Left renal cortex interstitium (tissue), 4 donors: Measurements from ENCODE around the gene COL6A1. TPM values are rescaled to one million over a fixed set of nuclear protein-coding genes. Genes with fewer than 3 reads are reported as not detected.

Source experiments
- DNase-seq, 4 donors: peaks; one replicate each; pipeline ENCODE4 v3.0.0-alpha.2; 2013; ENCODE audit warnings: low read depth in 4 of 4, low spot score in 2 of 4, missing footprints in 1 of 4
- polyA plus RNA-seq, 4 donors: library from polyadenylated mRNA; unstranded; fragments of 120-200 nt; gene quantifications; one replicate each; pipeline ENCODE4 v1.2.1, GENCODE V29; 2013; ENCODE audit not compliant: insufficient read length in 4 of 4

The COL6A1 gene
- polyA plus RNA-seq, 4 donors: 218 to 378 (median 313) TPM

DNA sequence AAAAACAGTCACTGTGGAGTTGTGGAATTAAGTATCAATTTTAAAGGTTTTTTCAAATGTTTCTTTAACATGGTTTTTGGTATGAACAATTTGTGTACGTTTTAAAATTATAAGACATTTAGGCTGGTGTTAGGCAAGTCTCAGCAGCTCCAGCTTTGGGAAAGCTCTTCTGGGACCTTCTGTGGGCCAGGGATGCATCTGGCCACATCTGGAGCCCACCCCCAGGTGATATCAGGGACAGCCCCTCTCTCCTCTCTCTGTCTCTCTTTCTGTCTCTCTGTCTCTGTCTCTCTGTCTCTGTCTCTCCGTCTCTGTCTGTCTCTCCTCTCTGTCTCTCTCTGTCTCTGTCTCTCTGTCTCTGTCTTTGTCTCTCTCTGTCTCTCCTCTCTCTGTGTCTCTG, 1.3 kb upstream of the COL6A1 start:
- no peak for DNase-seq

GRCh38 chr21:45980697-45981096, 873 bp upstream of the COL6A1 start:
- DNase-seq: no peak

DNA sequence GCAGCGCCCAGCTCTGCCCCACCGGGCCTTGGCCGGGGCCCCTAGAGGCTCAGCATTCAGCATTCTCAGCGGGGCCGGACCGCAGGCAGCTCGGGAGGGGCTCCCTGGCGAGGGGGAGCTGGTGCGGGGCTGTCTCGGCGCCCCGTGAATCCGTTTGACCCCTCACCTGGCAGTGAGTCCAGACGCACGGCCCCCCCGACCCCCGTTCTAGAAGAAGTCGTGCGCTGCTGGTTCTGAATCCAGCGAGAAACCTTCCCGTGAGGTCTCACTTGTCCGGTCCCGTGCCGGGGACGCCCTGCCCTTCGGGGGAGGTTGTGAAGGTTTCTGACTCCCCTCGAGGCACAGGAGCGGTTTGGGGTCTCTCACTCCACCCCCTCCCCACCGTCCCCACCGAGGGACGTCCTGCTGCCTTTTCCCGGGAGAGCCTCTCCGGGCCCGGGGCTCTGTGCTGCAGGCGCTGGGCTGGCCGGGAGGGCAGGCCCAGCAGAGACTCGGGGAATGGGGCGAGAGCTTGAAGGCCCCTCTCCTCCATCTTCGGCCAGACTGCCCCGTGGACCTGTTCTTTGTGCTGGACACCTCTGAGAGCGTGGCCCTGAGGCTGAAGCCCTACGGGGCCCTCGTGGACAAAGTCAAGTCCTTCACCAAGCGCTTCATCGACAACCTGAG, 655 bp downstream of the COL6A1 start:
- DNase-seq: no peak

DNA sequence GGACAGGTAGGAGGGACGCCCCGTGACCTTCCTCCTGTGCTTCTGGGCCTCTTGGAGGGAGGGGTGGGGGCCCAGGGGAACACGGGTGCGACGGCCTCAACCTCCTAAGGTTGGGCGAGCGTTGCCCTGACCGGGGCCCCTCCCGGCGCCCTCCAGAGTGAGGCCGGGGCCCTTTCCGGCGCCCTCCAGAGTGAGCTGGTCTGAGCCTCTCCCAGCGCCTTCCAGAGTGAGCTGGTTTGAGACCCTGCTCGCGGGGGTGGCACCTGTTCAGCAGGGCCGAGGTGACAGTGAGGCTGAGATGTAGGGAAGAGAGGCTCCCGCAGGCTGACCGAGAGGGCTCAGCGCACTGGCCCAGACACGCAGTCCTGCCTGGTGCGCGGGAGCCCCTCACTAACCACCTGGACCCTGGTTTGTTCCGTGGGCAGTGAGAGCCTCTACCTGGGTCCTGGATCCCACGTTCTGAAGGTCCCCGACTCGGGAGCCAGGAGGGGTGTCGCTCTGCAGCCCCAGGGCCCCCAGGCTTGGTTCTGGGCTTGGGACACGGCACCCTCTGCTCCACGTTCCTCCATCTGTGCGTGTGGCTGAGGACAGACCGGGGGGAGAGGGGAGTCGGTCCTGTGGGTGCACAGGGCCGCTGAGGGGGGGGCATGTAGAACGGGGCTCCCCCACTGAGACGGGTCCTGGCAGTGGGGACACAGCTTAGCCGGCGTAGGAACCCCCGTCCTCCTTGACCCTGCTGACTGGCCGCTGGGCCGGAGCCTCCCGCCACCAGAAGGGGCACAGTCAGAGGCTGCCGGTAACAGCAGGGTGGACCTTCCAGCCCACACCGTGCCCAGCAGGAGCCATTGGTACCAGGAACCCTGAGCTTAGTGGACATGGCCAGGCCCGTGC, 1.4 kb downstream of the COL6A1 start:
- DNase-seq: no peak

GRCh38 chr21:45983649-45983965, 2.0 kb downstream of the COL6A1 start:
- no peak for DNase-seq

DNA sequence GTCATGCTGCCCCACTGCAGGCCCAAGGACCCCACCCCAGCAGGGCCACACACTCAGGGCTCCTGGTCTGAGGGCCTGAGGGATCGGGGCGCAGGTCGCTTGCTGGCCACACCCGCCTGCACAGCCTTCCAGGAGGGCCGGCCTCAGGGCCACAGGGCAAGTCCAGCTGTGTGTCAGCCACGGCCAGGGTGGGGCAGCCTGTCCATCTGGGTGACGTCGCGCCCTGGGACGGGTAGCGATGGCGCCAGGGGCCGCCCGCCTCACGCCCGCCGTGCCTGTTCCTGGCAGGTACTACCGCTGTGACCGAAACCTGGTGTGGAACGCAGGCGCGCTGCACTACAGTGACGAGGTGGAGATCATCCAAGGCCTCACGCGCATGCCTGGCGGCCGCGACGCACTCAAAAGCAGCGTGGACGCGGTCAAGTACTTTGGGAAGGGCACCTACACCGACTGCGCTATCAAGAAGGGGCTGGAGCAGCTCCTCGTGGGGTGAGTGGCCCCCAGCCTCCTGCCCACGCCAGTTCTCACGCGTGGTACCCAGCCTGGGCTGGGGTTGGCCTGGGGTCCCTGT, 2.5 kb downstream of the COL6A1 start:
- no peak for DNase-seq

DNA sequence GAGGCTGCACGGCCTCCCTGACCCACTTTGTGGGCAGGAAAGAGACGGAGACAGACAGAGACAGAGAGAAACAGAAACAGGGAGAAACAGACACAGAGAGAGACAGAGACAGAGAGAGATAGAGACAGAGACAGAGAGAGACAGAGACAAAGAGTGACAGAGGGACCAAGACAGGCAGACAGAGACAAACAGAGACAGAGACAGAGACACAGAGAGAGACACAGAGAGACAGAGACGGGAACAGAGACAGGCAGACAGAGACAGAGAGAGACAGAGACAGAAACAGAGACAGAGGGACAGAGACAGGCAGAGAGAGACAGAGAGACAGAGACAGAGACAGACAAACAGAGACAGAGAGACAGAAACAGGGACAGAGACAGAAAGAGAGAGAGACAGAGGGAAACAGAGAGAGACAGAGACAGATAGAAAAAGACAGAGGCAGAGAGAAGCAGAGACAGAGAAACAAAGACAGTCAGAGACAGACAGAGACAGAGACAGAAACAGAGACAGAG, 3.1 kb downstream of the COL6A1 start:
- DNase-seq: no peak

GRCh38 chr21:45985471-45986315, 4.1 kb downstream of the COL6A1 start:
- no peak for DNase-seq

GRCh38 chr21:45986316-45987051, 4.9 kb downstream of the COL6A1 start:
- DNase-seq: no peak

- DNase-seq: no peak
These were observed 5.6 kb downstream of the COL6A1 start for GRCh38 chr21:45987121-45987711.

DNA sequence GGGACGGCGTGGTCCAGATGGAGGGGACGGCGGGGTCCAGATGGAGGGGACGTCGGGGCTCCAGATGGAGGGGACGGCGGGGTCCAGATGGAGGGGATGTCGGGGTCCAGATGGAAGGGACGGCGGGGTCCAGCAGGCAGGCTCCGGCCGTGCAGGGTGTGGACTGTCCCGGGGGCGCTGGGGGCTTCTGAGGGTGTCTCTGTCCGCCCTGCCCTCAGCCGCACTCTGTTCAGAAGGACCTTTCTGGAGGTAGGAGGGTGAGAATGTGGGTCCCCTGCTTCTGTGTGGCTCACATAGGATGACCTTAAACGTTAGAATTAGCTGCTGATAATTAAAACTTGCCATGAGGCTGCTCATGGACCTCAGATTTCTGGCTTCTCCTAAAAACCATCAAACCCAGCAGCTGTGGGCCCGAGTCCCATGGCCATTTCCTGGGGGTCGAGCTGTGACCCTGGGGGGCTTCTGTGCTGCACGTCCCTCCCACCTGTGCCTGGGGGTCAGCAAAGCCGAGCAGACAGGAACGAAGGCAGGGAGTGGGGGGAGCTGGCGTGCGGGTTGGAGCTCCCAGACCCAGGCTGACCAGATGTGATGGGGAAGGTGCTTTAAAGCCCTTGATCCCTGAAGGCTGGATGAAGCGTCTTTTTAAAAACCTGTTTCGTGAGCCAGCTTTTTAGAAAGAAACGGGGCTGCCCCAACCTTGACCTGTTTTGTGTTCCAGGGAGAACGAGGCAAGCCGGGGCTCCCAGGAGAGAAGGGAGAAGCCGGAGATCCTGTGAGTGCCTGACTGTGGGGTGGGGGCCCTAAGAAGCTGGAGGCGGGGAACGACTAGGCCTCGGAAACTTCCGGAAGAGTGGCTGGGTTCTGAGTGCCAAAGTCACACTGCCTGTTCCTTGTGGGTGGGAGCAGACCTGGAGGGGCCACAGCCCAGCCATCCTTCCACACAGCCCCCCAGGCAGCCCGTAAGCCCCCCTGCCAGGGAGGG, 7.1 kb downstream of the COL6A1 start:
- DNase-seq: no peak

- DNase-seq: no peak
These were observed 7.9 kb downstream of the COL6A1 start for GRCh38 chr21:45989355-45990048.

DNA sequence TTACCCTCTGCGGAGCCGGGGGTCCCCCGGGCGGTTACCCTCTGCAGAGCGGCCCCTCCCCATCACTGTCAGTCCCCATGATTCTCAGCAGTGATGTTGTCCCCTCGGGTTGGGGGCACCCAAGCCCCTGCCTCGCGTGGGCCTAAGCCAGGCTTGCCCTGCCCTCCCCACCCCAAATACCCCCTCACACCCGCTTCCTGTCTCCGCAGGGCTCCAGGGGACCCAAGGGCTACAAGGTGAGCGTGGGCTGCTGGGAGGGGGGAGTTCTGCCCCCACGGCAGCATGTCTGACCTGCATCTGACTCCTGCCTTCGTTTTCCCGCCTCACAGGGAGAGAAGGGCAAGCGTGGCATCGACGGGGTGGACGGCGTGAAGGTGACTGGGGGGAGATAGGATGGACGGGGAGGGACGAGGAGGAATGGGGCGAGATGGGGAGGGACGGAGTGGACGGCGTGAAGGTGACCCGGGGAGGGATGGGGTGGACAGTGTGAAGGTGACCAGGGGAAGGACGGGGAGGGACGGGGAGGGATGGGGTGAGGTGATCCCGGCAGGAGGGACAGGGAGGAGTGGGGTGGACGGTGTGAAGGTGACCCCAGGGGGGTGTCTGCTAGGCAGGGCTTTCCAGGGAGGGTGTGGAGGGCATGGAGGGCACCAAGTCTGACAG, 8.6 kb downstream of the COL6A1 start:
- no peak for DNase-seq

GRCh38 chr21:45990741-45991605, 9.4 kb downstream of the COL6A1 start:
- DNase-seq: no peak

- DNase-seq: no peak
These were observed 10.2 kb downstream of the COL6A1 start for GRCh38 chr21:45991606-45992300.
